Right kidney (tissue), 1 donor: ENCODE data around the gene OR10V1.
"Not testable (repeated sequence)": the region's sequence is repeated elsewhere in the genome, so short reads cannot be mapped to it uniquely, and the experiment has no call there.

Experiments
- DNase-seq: peaks from one replicate; pipeline ENCODE4 v3.0.0-alpha.2; 2016

OR10V1 gene

GRCh38 chr11:59710136-59710847 lies 3.4 kb downstream of the OR10V1 start:
- DNase-seq = no peak

GRCh38 chr11:59708537-59708936 lies 5.1 kb downstream of the OR10V1 start:
- no peak for DNase-seq

- no peak for DNase-seq
Observed at GRCh38 chr11:59707371-59707770, 6.3 kb downstream of the OR10V1 start.

DNA sequence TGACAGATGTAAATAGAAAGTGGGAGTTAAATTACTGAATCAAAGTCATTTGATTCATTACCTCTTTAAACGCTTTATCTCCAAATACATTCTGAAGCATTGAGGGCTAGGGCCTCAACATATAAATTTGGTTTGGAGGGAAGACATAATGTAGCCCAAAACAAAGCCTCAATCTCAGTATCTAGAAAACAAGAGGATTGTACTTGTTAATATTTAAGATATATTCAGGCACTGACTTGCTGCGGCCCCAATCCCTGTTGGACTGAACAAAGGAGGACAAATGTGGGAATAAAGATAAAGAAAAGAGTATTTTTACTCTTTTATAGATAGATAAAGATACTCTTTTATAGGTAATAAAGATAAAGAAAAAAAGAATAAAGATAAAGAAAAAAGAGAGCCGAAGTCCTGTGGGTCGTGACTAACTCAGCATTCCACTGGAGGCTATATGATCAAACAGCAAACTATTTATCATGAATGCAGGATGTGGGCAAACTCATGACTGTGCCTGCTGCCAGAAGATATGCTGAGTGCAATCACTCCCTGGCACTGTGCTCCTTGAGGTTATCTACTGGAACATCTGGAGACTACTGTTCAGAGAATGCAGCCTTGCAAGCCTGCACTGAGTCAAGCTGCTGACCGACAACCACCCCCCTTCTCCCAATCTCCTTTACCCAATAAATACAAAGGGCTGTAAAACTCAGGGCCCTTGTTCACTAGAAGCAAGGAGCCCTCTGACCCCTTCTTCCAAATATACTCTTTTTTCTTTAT lies 6.9 kb downstream of the OR10V1 start:
- no peak for DNase-seq

DNA sequence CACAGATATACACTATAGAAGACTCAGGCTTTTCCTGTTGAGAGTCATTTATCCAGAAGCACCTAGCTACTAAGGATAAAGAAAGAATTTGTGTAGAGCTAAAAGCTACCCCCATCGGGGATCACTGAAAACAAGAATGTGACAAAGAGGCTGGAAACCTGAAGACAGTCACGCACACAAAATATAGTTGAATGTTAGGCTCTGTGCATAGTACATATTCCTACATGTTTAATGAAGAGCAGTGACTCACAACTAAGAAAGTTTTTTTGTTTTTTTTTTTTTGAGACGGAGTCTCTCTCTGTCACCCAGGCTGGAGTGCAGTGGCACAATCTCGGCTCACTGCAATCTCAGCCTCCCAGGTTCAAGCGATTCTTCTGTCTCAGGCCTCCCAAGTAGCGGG lies 8.4 kb downstream of the OR10V1 start:
- DNase-seq = no peak

- not testable (repeated sequence) for DNase-seq
Observed at GRCh38 chr11:59703515-59703914, 10.1 kb downstream of the OR10V1 start.

DNA sequence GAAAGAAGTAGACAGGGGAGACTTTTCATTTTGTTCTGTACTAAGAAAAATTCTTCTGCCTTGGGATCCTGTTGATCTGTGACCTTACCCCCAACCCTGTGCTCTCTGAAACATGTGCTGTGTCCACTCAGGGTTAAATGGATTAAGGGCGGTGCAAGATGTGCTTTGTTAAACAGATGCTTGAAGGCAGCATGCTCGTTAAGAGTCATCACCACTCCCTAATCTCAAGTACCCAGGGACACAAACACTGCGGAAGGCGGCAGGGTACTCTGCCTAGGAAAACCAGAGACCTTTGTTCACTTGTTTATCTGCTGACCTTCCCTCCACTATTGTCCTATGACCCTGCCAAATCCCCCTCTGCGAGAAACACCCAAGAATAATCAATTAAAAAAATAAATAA lies 13.5 kb downstream of the OR10V1 start:
- not testable (repeated sequence) for DNase-seq

DNA sequence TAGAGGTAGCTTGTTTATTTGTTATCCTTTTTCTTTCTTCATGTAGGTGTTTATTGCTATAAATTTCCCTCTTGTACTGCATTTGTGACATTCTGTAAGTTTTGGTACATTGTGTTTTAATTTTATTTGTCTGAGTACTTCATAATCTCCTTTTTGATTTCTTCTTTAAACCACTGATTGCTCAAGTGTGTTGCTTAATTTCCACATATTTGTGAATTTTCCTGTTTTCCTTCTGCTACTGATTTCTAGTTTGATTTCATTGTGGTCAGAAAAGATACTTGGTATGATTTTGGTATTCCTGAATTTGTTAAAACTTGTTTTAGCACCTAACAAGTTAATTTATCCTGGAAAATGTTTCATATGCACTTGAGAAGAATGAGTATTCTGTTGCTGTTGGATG lies 15.1 kb downstream of the OR10V1 start:
- DNase-seq = no peak

GRCh38 chr11:59692915-59693314 lies 20.7 kb downstream of the OR10V1 start:
- no peak for DNase-seq

DNA sequence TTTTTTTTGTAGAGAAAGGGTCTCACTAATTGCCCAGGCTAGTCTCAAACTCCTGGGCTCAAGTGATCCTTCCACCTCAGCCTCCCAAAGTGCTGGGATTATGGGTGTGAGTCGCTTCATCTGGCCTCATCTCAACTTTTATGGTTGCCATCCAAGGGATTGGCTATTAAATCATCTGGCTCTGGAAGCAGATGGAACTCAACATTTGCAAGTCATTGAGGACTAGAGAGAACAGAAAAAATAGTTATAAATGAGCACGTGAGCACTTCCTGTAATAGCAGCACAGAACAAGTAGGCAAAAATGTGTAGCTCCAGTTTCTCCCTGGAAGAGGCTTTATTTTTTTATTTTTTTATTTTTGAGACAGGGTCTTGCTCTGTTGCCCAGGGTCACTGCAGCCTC lies 22.5 kb downstream of the OR10V1 start:
- no peak for DNase-seq

DNA sequence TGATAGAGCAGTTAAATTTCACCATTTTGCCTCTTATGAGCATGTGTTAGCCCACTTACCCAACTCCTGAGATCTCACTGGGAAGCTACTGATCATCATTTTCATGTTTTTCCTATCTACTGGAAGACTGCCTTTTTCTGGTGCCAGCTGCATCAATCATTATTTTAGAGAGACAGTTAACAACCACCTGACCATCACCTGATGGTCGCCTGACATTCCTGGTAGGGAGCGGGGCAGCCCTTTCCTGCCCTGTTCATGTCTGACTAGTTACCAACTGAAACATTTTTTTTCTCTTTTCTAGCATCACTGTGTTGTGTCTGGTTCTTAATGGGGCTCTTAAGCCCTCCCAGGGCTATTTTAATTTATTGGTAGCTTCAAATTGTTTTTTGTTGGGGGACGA lies 24.6 kb downstream of the OR10V1 start:
- DNase-seq = no peak

DNA sequence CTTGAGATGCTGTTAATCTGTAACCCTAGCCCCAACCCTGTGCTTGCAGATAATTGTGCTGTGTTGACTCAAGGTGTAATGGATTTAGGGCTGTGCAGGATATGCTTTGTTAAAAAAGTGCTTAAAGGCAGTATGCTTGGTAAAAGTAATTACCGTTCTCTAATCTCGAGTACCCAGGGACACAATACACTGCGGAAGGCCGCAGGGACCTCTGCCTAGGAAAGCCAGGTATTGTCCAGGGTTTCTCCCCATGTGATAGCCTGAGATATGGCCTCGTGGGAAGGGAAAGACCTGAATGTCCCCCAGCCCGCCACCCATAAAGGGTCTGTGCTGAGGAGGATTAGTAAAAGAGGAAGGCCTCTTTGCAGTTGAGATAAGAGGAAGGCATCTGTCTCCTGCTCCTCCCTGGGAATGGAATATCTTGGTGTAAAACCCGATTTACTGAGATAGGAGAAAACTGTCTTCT lies 32.4 kb downstream of the OR10V1 start:
- not testable (repeated sequence) for DNase-seq

- peak; percentile 26 for DNase-seq
Observed at GRCh38 chr11:59680287-59681154, 33.1 kb downstream of the OR10V1 start.

GRCh38 chr11:59679347-59679746 lies 34.3 kb downstream of the OR10V1 start:
- DNase-seq = no peak

DNA sequence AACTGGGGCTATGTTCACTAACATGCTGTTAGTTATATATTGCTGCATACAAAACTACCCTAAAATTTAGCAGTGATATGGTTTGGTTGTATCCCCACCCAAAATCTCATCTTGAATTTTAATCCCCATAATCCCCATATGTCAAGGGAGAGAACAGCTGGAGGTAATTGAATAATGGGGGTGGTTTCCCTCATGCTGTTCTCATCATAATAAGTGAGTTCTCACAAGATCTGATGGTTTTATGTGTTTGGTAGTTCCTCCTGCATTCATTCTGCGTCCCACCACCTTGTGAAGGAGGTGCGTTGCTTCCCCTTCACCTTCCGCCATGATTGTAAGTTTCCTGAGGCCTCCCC lies 34.9 kb downstream of the OR10V1 start:
- DNase-seq = no peak

GRCh38 chr11:59678118-59678812 lies 35.4 kb downstream of the OR10V1 start:
- DNase-seq = no peak

DNA sequence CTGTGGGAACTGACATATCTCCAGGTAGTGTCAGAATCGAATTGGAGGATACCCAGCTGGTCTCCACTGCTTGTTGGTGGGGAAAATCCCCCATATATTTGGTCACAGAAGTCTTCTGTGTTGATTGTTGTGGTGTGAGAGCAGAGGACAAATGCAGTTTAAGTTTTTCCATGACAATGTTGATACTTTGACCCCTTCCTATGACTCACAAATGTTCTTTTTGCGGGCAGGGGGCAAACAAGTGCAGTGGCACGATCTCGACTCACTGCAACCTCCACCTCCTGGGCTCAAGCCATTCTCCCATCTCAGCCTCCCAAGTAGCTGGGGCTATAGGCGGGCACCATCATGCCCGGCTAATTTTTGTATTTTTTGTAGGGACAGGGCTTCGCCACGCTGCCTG lies 37.4 kb downstream of the OR10V1 start:
- no peak for DNase-seq

DNA sequence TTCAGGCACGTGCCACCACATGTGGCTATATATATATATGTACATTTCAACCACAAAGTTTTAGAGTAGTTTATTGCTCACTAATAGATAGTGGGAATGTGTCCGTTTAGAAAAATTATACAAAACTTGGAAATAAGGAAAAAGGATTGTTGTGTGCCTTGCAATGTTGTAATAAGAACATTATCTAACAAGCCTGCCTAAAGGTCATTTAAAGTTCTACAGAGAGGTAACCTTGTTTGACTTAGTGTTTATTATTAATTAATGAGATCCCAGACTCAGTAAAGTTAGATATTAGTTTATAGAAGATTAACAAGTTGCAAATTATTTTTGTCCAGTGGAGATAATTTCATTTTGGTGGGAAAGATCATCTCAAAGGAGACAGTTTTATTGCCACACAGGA lies 39.4 kb downstream of the OR10V1 start:
- DNase-seq = no peak

GRCh38 chr11:59673291-59673690 lies 40.4 kb downstream of the OR10V1 start:
- no peak for DNase-seq

GRCh38 chr11:59671471-59671870 lies 42.2 kb downstream of the OR10V1 start:
- no peak for DNase-seq

DNA sequence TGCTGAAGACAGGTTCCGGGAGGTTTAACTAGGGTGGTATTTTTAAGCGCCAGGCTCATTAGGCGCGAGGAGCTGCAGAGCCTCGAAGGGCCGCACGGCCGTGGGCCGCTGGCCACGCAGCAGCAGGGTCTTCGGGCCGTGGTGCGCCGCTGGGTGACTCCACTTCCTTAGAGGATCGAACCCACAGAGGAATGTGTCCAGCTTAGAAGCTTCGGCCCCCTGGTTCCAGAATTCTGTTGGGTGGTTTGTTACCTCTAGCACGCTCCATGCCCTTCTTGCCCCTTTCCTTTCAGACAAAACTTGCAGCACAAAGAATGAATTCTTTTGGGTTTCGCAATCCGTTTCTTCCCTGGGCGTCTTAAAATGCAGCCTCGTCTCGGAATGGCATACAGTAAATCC lies 44.0 kb downstream of the OR10V1 start:
- DNase-seq = no peak

- peak; percentile 96 for DNase-seq
Observed at GRCh38 chr11:59668950-59669610, 44.6 kb downstream of the OR10V1 start, which contains the start of gene PATL1. TSS of gene PATL1 (minus strand) at chr11:59669037. CDS start at chr11:59668895, 142 bp downstream.
